Occipital lobe (tissue), 2 donors: ENCODE results near the gene SCGB3A2. TPM values are rescaled to one million over a fixed set of nuclear protein-coding genes. Genes with fewer than 3 reads are reported as not detected.

Source experiments
- DNase-seq: peaks from one replicate; lab custom pipeline; 2025; lab: John Stamatoyannopoulos, UW
- total RNA-seq: library from RNA; depleted of rRNA; stranded (reverse); fragments of >200 nt; gene quantifications from one replicate; pipeline ENCODE4 v1.2.3, GENCODE V29; 2014

Gene SCGB3A2
- total RNA-seq, 1 donor from 2014 or later: not detected

GRCh38 chr5:147904110-147904509 lies 25.6 kb downstream of the SCGB3A2 start:
- DNase-seq: no peak

DNA sequence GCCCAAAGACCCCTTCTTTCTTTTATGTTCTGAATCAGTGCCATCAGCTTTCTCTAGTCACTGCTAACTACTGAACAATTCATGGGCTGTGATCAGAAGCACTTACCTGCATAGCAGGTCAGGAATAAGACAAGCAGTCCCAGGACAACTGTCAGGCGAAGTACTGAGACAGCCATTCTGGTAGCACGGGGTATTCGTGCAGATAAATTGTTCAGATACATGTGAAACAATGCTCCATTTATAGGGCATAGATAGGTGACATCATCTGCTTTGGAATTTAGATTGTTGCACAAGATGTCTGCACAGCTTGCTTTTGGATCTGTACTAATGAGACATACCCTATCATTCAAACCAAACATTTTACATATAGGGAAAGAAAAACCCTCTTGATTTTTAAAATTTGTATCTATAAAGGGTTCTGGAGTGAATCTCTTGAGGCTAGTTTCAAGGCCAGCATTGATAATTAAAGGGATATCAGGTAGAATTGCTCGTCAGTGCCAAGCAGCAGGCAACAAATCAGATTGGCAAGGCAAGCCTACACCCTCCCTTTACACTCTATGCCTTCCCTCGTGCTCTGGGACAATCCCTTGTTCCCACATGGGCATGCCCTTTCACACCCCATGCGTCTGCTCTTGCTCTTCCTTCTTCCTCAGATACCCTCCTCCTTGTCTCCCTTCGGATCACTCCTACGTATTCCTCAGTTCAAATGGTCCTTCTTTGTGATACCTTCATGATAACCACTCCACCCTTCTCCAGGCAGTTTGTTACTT lies 28.0 kb downstream of the SCGB3A2 start, which contains the start of gene C5orf46:
Gene C5orf46 (minus strand): TSS at position 213 of the 770 bp plus-strand sequence. CDS start 37 bp downstream, at position 176.
- DNase-seq: no peak

GRCh38 chr5:147911427-147911826 lies 32.9 kb downstream of the SCGB3A2 start:
- DNase-seq: no peak

- no peak for DNase-seq
Observed at GRCh38 chr5:147912011-147912410, 33.5 kb downstream of the SCGB3A2 start.

DNA sequence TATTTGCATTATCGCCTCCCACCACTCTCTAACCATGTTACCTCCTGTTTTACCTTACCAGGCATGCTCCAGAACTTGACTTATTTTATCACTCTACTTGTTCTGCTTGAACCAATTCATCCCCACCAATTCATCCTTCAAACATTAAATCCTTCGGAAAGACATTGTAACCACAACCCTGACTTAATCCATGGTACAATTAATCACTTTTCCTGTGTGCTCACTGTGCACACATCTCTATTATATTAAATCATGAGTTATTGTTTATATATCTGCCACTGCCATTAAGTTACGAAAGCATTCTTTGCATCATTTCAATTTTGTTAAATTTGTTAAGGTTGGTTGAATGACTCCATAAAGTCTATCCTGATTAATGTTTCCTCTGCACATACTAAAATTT lies 35.3 kb downstream of the SCGB3A2 start:
- no peak for DNase-seq

DNA sequence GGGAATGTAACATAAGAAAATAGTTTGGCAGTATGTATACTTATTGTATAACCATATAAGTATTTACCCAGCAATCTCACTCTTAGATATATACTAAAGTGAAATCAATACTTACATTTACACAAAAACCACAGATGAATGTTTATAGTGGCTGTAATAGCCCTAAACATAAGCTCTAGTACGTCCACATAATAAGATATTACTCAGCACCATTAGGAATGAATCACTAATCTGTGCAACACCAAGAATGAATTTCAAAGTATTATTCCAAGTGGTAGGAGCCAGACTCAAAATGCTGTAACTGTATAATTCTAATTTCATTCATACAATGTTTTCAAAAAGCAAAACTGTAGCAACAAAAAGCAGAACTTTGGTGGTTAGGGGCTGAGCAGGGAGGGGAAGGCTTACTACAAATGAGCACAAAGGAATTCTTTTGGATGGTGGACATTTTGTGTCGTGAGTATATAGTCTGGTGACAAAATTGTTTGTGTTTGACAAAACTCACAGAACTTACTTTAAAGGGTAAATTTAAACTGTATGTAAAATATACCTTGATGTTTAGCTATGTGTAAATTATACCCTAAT lies 39.7 kb downstream of the SCGB3A2 start:
- no peak for DNase-seq

- no peak for DNase-seq
Observed at GRCh38 chr5:147918899-147919298, 40.4 kb downstream of the SCGB3A2 start.

GRCh38 chr5:147920420-147921030 lies 42.0 kb downstream of the SCGB3A2 start:
- no peak for DNase-seq

GRCh38 chr5:147921136-147921535 lies 42.6 kb downstream of the SCGB3A2 start:
- no peak for DNase-seq

DNA sequence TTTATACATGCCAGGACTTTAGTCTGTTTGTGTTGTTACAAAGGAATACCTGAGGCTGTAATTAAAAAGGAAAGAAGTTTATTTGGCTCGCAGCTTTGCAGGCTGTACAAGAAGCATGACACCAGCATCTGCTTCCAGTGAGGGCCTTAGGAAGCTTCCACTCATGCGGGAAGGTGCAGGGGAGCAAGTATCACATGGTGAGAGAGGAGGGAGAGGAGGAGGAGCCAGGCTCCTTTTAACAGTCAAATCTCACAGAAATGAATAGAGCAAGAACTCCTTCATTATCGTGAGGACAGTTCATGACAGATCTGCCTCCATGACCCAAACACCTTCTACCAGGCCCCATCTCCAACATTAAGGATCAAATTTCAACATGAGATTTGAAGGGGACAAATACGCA lies 46.5 kb downstream of the SCGB3A2 start:
- DNase-seq: no peak

DNA sequence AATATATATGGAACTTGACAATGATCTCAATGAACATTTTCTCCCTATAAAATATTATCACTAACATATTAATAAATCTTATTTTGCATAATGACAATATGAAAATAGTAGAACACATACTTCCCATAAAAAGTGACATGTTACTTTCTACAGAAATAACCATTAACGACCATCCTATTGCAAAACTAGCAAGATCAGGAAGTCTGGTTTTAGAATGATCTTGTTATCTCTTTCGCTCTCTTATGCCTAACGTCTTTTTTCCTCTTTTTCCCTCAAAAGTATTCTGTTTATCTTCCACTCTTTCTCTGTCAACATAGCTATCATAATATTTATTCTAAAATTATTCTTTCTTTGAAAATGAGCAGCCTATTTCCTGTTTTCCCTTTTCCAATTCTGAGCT lies 49.4 kb downstream of the SCGB3A2 start:
- DNase-seq: no peak

DNA sequence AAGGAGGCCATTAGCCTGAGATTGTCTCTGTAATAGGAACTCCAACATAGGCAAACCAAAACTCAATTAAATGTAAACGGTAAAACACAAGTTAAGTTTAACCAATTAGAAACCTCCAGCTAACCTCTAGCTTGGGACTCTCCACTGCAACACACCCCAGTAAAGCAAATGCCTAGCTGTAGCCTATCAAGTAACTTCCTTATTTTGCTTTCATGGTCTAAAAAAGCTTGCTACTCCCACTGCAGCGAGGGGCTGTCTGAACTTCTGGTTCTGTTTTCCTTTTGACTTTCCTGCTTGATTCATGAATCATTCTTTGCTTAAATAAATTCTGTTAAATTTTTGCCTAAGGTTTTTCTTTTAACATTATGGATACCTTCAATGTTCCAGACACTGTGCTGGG lies 52.3 kb downstream of the SCGB3A2 start:
- no peak for DNase-seq

Other genes with a start within 250 kb of the SCGB3A2 start
- 67.7 TPM for gene JAKMIP2, start 96.0 kb upstream of the SCGB3A2 start, total RNA-seq
- gene SPINK1, start 47.0 kb upstream of the SCGB3A2 start, total RNA-seq: not detected
- gene C5orf46, start 27.8 kb downstream of the SCGB3A2 start, total RNA-seq: not detected
- not detected for gene SPINK5, start 185.3 kb downstream of the SCGB3A2 start, total RNA-seq